ENCODE results near the gene ZNF544. TPM values are rescaled to one million over a fixed set of nuclear protein-coding genes. Genes with fewer than 3 reads are reported as not detected.

ZNF544 gene
- total RNA-seq, 3 donors from 2014 or later (not counting 1 experiment from before 2014, with no cell fraction given) = 21.9 to 31.5 (median 21.9) TPM

DNA sequence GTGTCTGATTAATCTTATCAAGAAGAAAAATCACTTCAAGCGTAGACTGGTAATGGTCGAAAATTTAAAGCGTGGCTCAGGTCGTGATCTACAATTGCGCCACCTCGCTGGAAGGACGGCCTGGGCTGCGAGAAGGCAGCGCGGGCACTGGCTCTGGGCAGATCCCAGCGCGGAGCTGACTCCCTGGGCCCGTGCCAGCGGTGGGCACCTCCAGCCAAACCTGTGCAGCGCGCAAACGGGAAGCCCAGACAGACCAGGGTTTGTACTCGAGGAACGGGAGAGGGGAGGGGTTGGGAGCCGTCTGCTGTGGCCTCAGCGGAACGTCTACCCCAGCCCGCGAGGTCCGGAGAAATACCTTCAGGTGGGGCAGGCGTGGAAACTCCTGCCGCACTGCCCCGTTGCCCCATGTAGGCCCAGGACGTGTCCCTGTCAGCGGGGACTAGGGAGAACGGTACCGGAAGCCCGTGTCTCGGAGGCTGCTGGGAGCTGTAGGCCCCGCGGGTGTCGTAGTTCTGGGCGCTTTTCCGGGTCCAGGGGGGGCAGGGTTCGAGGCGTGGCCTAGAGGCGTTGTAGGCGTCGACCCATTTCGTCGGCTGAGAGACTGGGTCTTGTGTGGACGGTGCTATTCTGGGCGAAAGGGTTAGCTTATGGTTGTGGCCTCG lies 24.8 kb upstream of the ZNF544 start:
- ATAC-seq = no peak
- Histone ChIP-seq H3K27me3 (ENCODE audit: control insufficient read depth, insufficient read depth, low read length) (no peaks in the 10 kb centered on the region), H3K9me3 (ENCODE audit: control insufficient read depth, insufficient read depth, low read length) (peaks cover 95% of the 10 kb centered on the region), H3K4me1 (ENCODE audit: control insufficient read depth, insufficient read depth, low read length) (no peaks in the 10 kb centered on the region), H3K36me3 (ENCODE audit: control insufficient read depth, insufficient read depth, low read length) (peaks cover 37% of the 10 kb centered on the region), H3K27ac (ENCODE audit: low read length) (no peak overlapping the region), H3K4me3 (ENCODE audit: low read length) (no peak overlapping the region)
- Mint-ChIP-seq H3K27ac (no peak overlapping the region), H3K4me3 (no peak overlapping the region), H3K9me3 (peaks cover 26 to 46% of the 10 kb centered on the region in 2 donors), H3K27me3 (ENCODE audit: low read depth in 2 of 2) (no peaks in the 10 kb centered on the region), H3K36me3 (peaks cover 74% of the 10 kb centered on the region), H3K4me1 (peaks cover 7 to 10% of the 10 kb centered on the region in 2 donors)
- TF ChIP-seq, protein P1, sequence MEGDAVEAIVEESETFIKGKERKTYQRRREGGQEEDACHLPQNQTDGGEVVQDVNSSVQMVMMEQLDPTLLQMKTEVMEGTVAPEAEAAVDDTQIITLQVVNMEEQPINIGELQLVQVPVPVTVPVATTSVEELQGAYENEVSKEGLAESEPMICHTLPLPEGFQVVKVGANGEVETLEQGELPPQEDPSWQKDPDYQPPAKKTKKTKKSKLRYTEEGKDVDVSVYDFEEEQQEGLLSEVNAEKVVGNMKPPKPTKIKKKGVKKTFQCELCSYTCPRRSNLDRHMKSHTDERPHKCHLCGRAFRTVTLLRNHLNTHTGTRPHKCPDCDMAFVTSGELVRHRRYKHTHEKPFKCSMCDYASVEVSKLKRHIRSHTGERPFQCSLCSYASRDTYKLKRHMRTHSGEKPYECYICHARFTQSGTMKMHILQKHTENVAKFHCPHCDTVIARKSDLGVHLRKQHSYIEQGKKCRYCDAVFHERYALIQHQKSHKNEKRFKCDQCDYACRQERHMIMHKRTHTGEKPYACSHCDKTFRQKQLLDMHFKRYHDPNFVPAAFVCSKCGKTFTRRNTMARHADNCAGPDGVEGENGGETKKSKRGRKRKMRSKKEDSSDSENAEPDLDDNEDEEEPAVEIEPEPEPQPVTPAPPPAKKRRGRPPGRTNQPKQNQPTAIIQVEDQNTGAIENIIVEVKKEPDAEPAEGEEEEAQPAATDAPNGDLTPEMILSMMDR (IDR thresholded peaks at IDR 0.05) = no peak
- no peak for DNase-seq
- WGBS (ENCODE audit: insufficient coverage) = 67% methylated on average over 49 of the region's 49 CpGs
- intact Hi-C loops (cut with micrococcal nuclease) = loop anchor here (10.0 kb wide), 1 partner anchor 61 kb away; no protein-coding TSS in a partner anchor

- H3K36me3 ChIP-seq (ENCODE audit: control insufficient read depth, insufficient read depth, low read length) = peaks cover 44% of the 10 kb centered on the region
- peaks cover 95% of the 10 kb centered on the region for H3K9me3 ChIP-seq (ENCODE audit: control insufficient read depth, insufficient read depth, low read length)
- Mint-ChIP-seq H3K9me3 (peaks cover 29 to 49% of the 10 kb centered on the region in 2 donors), H3K36me3 (peaks cover 79% of the 10 kb centered on the region), H3K27ac (no peak overlapping the region), H3K4me1 (peaks cover 7 to 10% of the 10 kb centered on the region in 2 donors), H3K27me3 (ENCODE audit: low read depth in 2 of 2) (no peaks in the 10 kb centered on the region), H3K4me3 (no peak overlapping the region)
- no peak for ATAC-seq
- 89% methylated on average over 15 of the region's 15 CpGs for WGBS (ENCODE audit: insufficient coverage)
- H3K4me1 ChIP-seq (ENCODE audit: control insufficient read depth, insufficient read depth, low read length) = no peaks in the 10 kb centered on the region
- intact Hi-C loops (cut with micrococcal nuclease) = loop anchor here (10.0 kb wide), 1 partner anchor 60 kb away; no protein-coding TSS in a partner anchor
- no peaks in the 10 kb centered on the region for H3K27me3 ChIP-seq (ENCODE audit: control insufficient read depth, insufficient read depth, low read length)
- H3K27ac ChIP-seq (ENCODE audit: low read length) = no peak overlapping the region
- TF ChIP-seq, protein P1 (IDR thresholded peaks at IDR 0.05) = no peak
- H3K4me3 ChIP-seq (ENCODE audit: low read length) = no peak overlapping the region
- DNase-seq = no peak
Measured at GRCh38 chr19:58204566-58204965, 24.1 kb upstream of the ZNF544 start.

DNA sequence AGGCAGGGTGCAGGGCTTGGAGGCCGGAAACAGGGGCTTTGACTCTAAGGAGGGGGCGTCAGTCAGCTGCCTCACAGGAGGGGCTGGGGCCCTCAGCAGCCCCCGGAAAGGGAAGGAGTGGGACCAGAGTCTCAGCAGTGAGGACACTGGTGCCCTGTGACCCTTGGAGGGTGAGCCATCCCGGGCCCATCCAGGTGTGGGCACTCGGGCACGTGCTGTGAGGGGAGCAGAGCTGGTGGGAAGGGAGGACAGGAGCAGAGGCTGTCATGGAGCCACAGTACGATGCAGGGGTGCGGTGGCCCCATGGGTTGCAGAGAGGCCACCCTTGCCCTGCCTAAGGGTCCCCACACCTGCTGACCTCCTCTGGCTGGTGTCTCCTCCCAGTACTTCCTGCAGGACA lies 19.1 kb upstream of the ZNF544 start:
- H3K4me3 ChIP-seq (ENCODE audit: low read length) = no peak overlapping the region
- Mint-ChIP-seq H3K36me3 (peaks cover 70% of the 10 kb centered on the region), H3K9me3 (peaks cover 20 to 42% of the 10 kb centered on the region in 2 donors), H3K27me3 (ENCODE audit: low read depth in 2 of 2) (no peaks in the 10 kb centered on the region), H3K4me1 (peaks cover 4 to 10% of the 10 kb centered on the region in 2 donors), H3K27ac (no peak overlapping the region), H3K4me3 (no peak overlapping the region)
- H3K9me3 ChIP-seq (ENCODE audit: control insufficient read depth, insufficient read depth, low read length) = peaks cover 93% of the 10 kb centered on the region
- ATAC-seq = no peak
- no peak for DNase-seq
- H3K27me3 ChIP-seq (ENCODE audit: control insufficient read depth, insufficient read depth, low read length) = no peaks in the 10 kb centered on the region
- H3K36me3 ChIP-seq (ENCODE audit: control insufficient read depth, insufficient read depth, low read length) = peaks cover 71% of the 10 kb centered on the region
- no peaks in the 10 kb centered on the region for H3K4me1 ChIP-seq (ENCODE audit: control insufficient read depth, insufficient read depth, low read length)
- intact Hi-C loops (cut with micrococcal nuclease) = loop anchor here (10.0 kb wide), 1 partner anchor 55 kb away; no protein-coding TSS in a partner anchor
- WGBS (ENCODE audit: insufficient coverage) = 99% methylated on average over 8 of the region's 8 CpGs
- no peak overlapping the region for H3K27ac ChIP-seq (ENCODE audit: low read length)
- TF ChIP-seq, protein P1 (IDR thresholded peaks at IDR 0.05) = no peak
